T-cell (primary cell): ENCODE data around the gene SESN1. TPM values are rescaled to one million over a fixed set of nuclear protein-coding genes. Genes with fewer than 3 reads are reported as not detected.

Source experiments
- ATAC-seq, 4 experiments: fragments of 200-7000 bp in 3 of 4; fragments of 150-1000 bp in 1 of 4; cut with Tn5 transposase; replicated peaks in 1 of 4; 1 replicate in 3 of 4; 2 replicates in 1 of 4; pipeline ENCODE4 v1.10.0; 2021; ENCODE audit warnings: moderate library complexity in 3 of 4, mild to moderate bottlenecking in 2 of 4, moderate number of reproducible peaks in 1 of 4
- CTCF ChIA-PET, 2 donors: fragments of 300-600 bp; sonication (Branson Sonifier 250); formaldehyde crosslinking; loops; one replicate each; lab custom pipeline; 2022; ENCODE audit warnings: antibody characterized with exemption in 2 of 2; lab: Charles Lee
- POLR2A ChIA-PET, 2 donors: fragments of 300-600 bp; sonication (Branson Sonifier 250); formaldehyde crosslinking; loops; one replicate each; lab custom pipeline; 2022; ENCODE audit warnings: antibody characterized with exemption in 2 of 2; lab: Charles Lee
- DNase-seq, 35 experiments: peaks; one replicate each; pipeline versions ENCODE4 v3.0.0 to v3.0.0-alpha.2; 2013 to 2023
- H3K27ac ChIP-seq: one replicate; pipeline ENCODE4 v1.5.1; 2013; ENCODE audit warnings: low read length
- H3K27me3 ChIP-seq, 2 experiments: replicated peaks in 1 of 2; 1 replicate in 1 of 2; 2 replicates in 1 of 2; pipeline versions ENCODE4 v1.6.1 to v1.7.0; 2013; ENCODE audit warnings: low read length in 1 of 2, mixed read lengths in 1 of 2; ENCODE audit not compliant: control insufficient read depth in 2 of 2, insufficient read depth in 2 of 2; ENCODE audit errors: extremely low read depth in 1 of 2
- H3K36me3 ChIP-seq, 2 donors: 1 replicate in 1 of 2; 2 replicates in 1 of 2; pipeline versions ENCODE4 v1.6.1 to v1.7.0; 2013; ENCODE audit warnings: low read length in 1 of 2; ENCODE audit not compliant: control insufficient read depth in 2 of 2, insufficient read depth in 1 of 2; ENCODE audit errors: extremely low read depth in 1 of 2
- H3K4me1 ChIP-seq, 2 experiments: 1 replicate in 1 of 2; 2 replicates in 1 of 2; pipeline versions ENCODE4 v1.6.1 to v1.7.0; 2013; ENCODE audit warnings: low read length in 2 of 2, mixed read lengths in 1 of 2; ENCODE audit not compliant: insufficient read depth in 2 of 2, control insufficient read depth in 1 of 2; ENCODE audit errors: extremely low read depth in 1 of 2
- H3K4me3 ChIP-seq, 2 donors: 1 replicate in 1 of 2; 2 replicates in 1 of 2; pipeline versions ENCODE4 v1.5.1 to v1.7.0; 2013; ENCODE audit warnings: mild to moderate bottlenecking in 2 of 2, low read length in 1 of 2, moderate library complexity in 1 of 2; ENCODE audit not compliant: control insufficient read depth in 1 of 2; ENCODE audit errors: extremely low read depth in 1 of 2
- H3K9me3 ChIP-seq: 2 replicates; pipeline ENCODE4 v1.7.0; 2013
- H3K27ac Mint-ChIP-seq, 2 donors: one replicate each; pipeline ENCODE4 v1.8.0; 2020 to 2021; ENCODE audit warnings: mild to moderate bottlenecking in 2 of 2, mixed read lengths in 2 of 2
- H3K27me3 Mint-ChIP-seq, 2 donors: one replicate each; pipeline ENCODE4 v1.8.0; 2021 to 2022; ENCODE audit warnings: mixed read lengths in 2 of 2
- H3K36me3 Mint-ChIP-seq: one replicate; pipeline ENCODE4 v1.8.0; 2021; ENCODE audit warnings: mixed read lengths
- H3K4me1 Mint-ChIP-seq, 3 donors: one replicate each; pipeline ENCODE4 v1.8.0; 2020 to 2022; ENCODE audit warnings: mixed read lengths in 3 of 3, mild to moderate bottlenecking in 1 of 3
- H3K4me3 Mint-ChIP-seq, 3 donors: one replicate each; pipeline ENCODE4 v1.8.0; 2020 to 2022; ENCODE audit warnings: mild to moderate bottlenecking in 3 of 3, mixed read lengths in 3 of 3, moderate library complexity in 3 of 3
- H3K9me3 Mint-ChIP-seq, 3 donors: one replicate each; pipeline ENCODE4 v1.8.0; 2020 to 2022; ENCODE audit warnings: mixed read lengths in 3 of 3
- WGBS: methylation state at CpG from one replicate; pipeline ENCODE4 v1.1.5; 2013; ENCODE audit warnings: missing lambda C conversion rate; ENCODE audit not compliant: insufficient coverage; 5-methylcytosine and 5-hydroxymethylcytosine counted together
- total RNA-seq, 35 experiments: library from RNA in 6 of 35; stranded (reverse) in 6 of 35; fragments of 120-200 nt in 1 of 35; gene quantifications; one replicate each; pipeline versions ENCODE4 v1.2.1 to v1.2.4 and lab custom pipeline; 2013 to 2026

The SESN1 gene
- total RNA-seq, 5 donors from 2014 or later (not counting 1 experiment from before 2014, with no cell fraction given), result 24.2 to 75.5 (median 33.1) TPM

DNA sequence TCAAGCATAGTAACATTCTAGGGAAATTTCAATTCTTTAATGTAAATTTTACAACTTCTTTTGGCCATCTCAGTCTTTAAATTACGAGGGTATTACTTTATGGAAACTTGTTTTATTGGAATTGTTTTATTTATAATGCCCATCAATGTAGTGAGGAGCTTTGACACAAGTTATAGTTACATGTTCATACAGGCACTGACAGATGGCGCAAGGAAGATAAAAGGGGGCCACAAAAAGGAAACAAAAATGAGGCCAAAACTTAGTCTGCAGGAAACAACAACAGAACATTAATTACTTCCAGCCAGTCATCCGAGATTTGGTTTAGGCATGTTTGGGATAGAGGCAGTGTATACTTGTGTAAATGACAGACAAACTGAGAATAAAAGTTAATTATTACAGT lies 18.3 kb downstream of the SESN1 start:
- Mint-ChIP-seq H3K4me1 (peaks cover 20 to 24% (median 20%) of the 10 kb centered on the region in 3 donors), H3K4me3 (no peak overlapping the region), H3K9me3 (no peaks in the 10 kb centered on the region), H3K27ac (no peak overlapping the region), H3K27me3 (no peaks in the 10 kb centered on the region), H3K36me3 (peaks cover 3% of the 10 kb centered on the region)
- ChIA-PET CTCF (interaction anchor here (0.6 to 3.1 kb wide), 4 partner anchors 180 to 534 kb away, joined by 3 to 12 read pairs (median 5); no protein-coding TSS in a partner anchor), POLR2A (no interaction called here)
- Histone ChIP-seq H3K27me3 (no peaks in the 10 kb centered on the region), H3K4me3 (no peak overlapping the region), H3K4me1 (peaks cover 3 to 15% of the 10 kb centered on the region in 2 experiments), H3K9me3 (no peaks in the 10 kb centered on the region), H3K36me3 (no peaks in the 10 kb centered on the region), H3K27ac (no peak overlapping the region)
- no peak for ATAC-seq
- no CpG with 5 or more reads among the region's 3 CpGs for WGBS
- no peak for DNase-seq

- CTCF ChIA-PET, result interaction anchor here (0.6 to 6.7 kb wide), 5 partner anchors 66 to 534 kb away, joined by 3 to 77 read pairs (median 7); no protein-coding TSS in a partner anchor
- no peak overlapping the region for H3K4me3 Mint-ChIP-seq
- no peaks in the 10 kb centered on the region for H3K9me3 ChIP-seq
- H3K4me3 ChIP-seq, result no peak overlapping the region
- H3K4me1 Mint-ChIP-seq, result peaks cover 25 to 29% (median 25%) of the 10 kb centered on the region in 3 donors
- H3K27me3 ChIP-seq, result no peaks in the 10 kb centered on the region
- POLR2A ChIA-PET, result interaction anchor here in 1 of 2 donors (0.6 kb wide), 1 partner anchor 138 kb away, joined by 3 read pairs; no protein-coding TSS in a partner anchor
- peaks cover under 1% of the 10 kb centered on the region for H3K36me3 Mint-ChIP-seq
- H3K27ac ChIP-seq, result no peak overlapping the region
- DNase-seq (no peak), ATAC-seq (no peak)
- no peaks in the 10 kb centered on the region for H3K27me3 Mint-ChIP-seq
- H3K4me1 ChIP-seq, result peaks cover 5 to 19% of the 10 kb centered on the region in 2 experiments
- no peaks in the 10 kb centered on the region for H3K36me3 ChIP-seq
- no peaks in the 10 kb centered on the region for H3K9me3 Mint-ChIP-seq
- H3K27ac Mint-ChIP-seq, result no peak overlapping the region
Observed at GRCh38 chr6:109075934-109076333, 18.7 kb downstream of the SESN1 start.

DNA sequence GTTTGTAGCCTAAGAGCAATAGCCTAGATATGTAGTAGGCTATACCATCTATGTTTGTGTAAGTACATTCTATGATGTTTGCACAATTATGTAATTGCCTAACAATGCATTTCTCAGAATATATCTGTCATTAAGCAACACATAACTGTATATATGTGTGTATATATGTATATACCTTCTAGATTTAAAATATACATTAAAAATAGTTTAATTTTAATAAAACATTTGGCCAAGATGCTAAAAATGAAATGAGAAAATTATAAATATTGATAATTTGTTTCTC lies 20.6 kb downstream of the SESN1 start:
- DNase-seq (no peak), ATAC-seq (no peak)
- Mint-ChIP-seq H3K4me3 (no peak overlapping the region), H3K9me3 (no peaks in the 10 kb centered on the region), H3K4me1 (peaks cover 30 to 39% (median 37%) of the 10 kb centered on the region in 3 donors), H3K27ac (no peak overlapping the region), H3K36me3 (no peaks in the 10 kb centered on the region), H3K27me3 (no peaks in the 10 kb centered on the region)
- Histone ChIP-seq H3K27ac (no peak overlapping the region), H3K9me3 (no peaks in the 10 kb centered on the region), H3K4me3 (no peak overlapping the region), H3K4me1 (peaks cover 9 to 18% of the 10 kb centered on the region in 2 experiments), H3K27me3 (no peaks in the 10 kb centered on the region), H3K36me3 (no peaks in the 10 kb centered on the region)
- CTCF ChIA-PET, result interaction anchor here (0.5 to 6.7 kb wide), 24 partner anchors 10 to 1095 kb away, joined by 3 to 105 read pairs (median 4); partner anchors contain the start of gene ARMC2 (in 1 of the 2)
- POLR2A ChIA-PET, result interaction anchor here in 1 of 2 donors (1.5 kb wide), 2 partner anchors 64 to 516 kb away, joined by 4 to 8 read pairs; no protein-coding TSS in a partner anchor

DNA sequence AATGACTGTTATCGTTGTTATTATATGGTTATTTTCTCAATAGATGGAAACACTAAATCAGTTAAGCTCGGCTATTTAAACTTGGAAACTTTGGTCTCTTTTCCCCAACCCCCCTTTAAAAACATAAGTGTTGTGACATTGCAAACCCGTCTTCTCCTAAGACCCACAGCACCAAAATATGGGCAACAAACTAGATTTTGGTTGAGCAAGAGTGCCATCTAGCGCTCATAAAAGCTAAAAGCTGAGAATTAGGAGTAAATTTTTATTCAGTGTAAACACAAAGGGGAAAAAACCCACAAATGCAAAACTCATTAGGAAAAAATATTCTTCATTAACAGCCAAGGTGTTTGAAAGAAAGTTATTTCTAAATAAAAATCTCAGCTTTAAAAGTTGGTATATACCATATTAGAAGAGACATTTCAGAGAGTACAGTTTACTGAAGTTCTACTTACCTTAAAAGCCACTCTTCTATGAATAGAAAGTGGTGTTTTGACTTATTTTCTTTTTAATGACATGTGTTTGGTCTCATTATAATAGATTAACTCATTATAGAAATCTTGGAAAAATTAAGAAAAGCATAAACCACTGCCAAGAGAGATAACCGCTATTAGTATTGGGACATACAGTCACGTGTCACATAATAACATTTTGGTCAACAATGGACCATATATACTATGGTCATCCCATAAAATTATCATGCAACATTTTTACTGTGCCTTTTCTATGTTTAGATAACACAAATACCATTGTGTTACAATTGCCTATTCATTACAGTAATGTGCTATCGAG lies 21.1 kb downstream of the SESN1 start:
- Histone ChIP-seq H3K27ac (no peak overlapping the region), H3K27me3 (no peaks in the 10 kb centered on the region), H3K4me3 (no peak overlapping the region), H3K9me3 (no peaks in the 10 kb centered on the region), H3K4me1 (peaks cover 9 to 18% of the 10 kb centered on the region in 2 experiments), H3K36me3 (no peaks in the 10 kb centered on the region)
- no peaks in the 10 kb centered on the region for H3K9me3 Mint-ChIP-seq
- DNase-seq (peak in 30 of 35 experiments; percentile 13 to 89 (median 44)), ATAC-seq (peak; percentile 52 to 72 (median 70))
- H3K27ac Mint-ChIP-seq, result no peak overlapping the region
- POLR2A ChIA-PET, result interaction anchor here in 1 of 2 donors (0.7 to 1.5 kb wide), 5 partner anchors 11 to 515 kb away, joined by 3 to 8 read pairs (median 4); partner anchors contain the start of gene SESN1
- H3K4me1 Mint-ChIP-seq, result peaks cover 32 to 39% (median 37%) of the 10 kb centered on the region in 3 donors
- 100% methylated on average over 1 of the region's 7 CpGs for WGBS
- H3K36me3 Mint-ChIP-seq, result no peaks in the 10 kb centered on the region
- CTCF ChIA-PET, result interaction anchor here (0.5 to 6.7 kb wide), 37 partner anchors 9 to 1095 kb away, joined by 3 to 105 read pairs (median 4); partner anchors contain the start of genes ARMC2 (in 1 of the 2), CEP57L1 (in 1 of the 2) and SESN1 (in 1 of the 2)
- no peaks in the 10 kb centered on the region for H3K27me3 Mint-ChIP-seq
- peak overlapping the region in 1 of 3 donors; percentile 7 for H3K4me3 Mint-ChIP-seq

DNA sequence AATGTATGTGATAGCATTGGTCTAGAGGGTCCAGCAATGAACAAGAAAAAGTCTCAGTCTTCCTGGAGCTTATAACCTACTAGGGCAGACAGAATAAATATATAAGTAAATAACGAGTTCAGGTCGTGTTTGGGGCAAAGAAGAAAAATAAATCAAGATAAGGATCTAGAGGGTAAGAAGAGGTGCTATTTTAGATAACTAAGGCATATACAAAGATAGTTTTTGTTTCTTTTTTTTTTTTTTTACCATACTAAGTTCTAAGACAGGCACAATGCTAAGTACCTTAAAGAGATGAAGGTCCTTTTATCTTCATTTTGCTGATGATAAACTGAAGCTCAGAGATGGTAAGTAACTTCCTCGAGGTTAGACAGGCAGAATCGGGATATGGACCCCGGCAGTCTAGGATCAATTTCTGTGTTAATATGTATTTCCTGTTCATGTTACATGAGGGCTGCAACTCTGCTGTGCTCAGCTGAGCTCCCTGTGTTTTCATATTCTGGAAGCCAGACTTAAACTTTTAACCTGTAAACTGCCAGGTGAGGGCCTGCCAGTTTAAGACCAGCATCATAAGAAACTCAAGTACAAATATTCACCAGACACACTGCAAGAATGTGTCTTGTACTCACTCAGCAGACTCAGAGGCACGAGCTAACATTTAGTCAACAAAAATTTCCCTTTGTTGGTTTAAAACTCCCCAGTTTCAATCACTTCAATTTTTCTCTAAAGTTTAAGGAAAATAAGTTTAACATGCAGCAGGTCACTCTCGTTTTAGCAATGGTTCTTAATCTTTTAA lies 23.3 kb downstream of the SESN1 start:
- Mint-ChIP-seq H3K4me3 (peak overlapping the region; percentile 67 to 68 (median 68)), H3K27me3 (no peaks in the 10 kb centered on the region), H3K9me3 (no peaks in the 10 kb centered on the region), H3K36me3 (no peaks in the 10 kb centered on the region), H3K4me1 (peaks cover 40 to 50% (median 46%) of the 10 kb centered on the region in 3 donors), H3K27ac (peak overlapping the region; percentile 89 to 90)
- ChIA-PET POLR2A (interaction anchor here (0.7 to 1.6 kb wide), 5 partner anchors 24 to 356 kb away, joined by 3 to 7 read pairs (median 5); partner anchors contain the start of genes CEP57L1 (in 1 of the 2) and SESN1 (in 1 of the 2)), CTCF (interaction anchor here (0.6 to 6.7 kb wide), 23 partner anchors 13 to 530 kb away, joined by 3 to 105 read pairs (median 4); no protein-coding TSS in a partner anchor)
- DNase-seq (peak in 4 of 35 experiments; percentile 3 to 41 (median 8)), ATAC-seq (peak; percentile 32 to 56 (median 42))
- H3K36me3 ChIP-seq, result no peaks in the 10 kb centered on the region
- H3K9me3 ChIP-seq, result no peaks in the 10 kb centered on the region
- H3K27me3 ChIP-seq, result no peaks in the 10 kb centered on the region
- H3K4me3 ChIP-seq, result peak overlapping the region in 1 of 2 donors; percentile 34
- 11% methylated on average over 3 of the region's 7 CpGs for WGBS
- H3K27ac ChIP-seq, result peak overlapping the region; percentile 64
- H3K4me1 ChIP-seq, result peaks cover 9 to 18% of the 10 kb centered on the region in 2 experiments
